GM21526 (cell line): Measurements from ENCODE around the gene MAP3K4.

Experiments
- ATAC-seq: cut with Tn5 transposase; IDR thresholded peaks from one replicate; pipeline ENCODE4 v1.9.1; 2021; ENCODE audit warnings: moderate library complexity; ENCODE audit not compliant: unreplicated experiment, low FRiP score

Gene MAP3K4

GRCh38 chr6:161163466-161164181 lies 172.1 kb downstream of the MAP3K4 start:
- ATAC-seq, result no peak

- ATAC-seq, result no peak
Measured at GRCh38 chr6:161164182-161164625, 172.6 kb downstream of the MAP3K4 start.

GRCh38 chr6:161166176-161166575 lies 174.6 kb downstream of the MAP3K4 start:
- no peak for ATAC-seq

GRCh38 chr6:161166677-161167076 lies 175.1 kb downstream of the MAP3K4 start:
- ATAC-seq, result no peak
